Trophoblast cell (in vitro differentiated cells and primary cell): ENCODE results near the gene DOC2A.

Experiments
- DNase-seq, 2 donors: peaks; one replicate each; pipeline ENCODE4 v3.0.0-alpha.2; 2016
- H2AFZ ChIP-seq: 2 replicates; pipeline ENCODE4 v1.6.1; 2013; ENCODE audit warnings: low read length, moderate library complexity, mild to moderate bottlenecking; ENCODE audit not compliant: insufficient read depth, poor library complexity
- H2AK5ac ChIP-seq: 2 replicates; pipeline ENCODE4 v1.6.1; 2013; ENCODE audit warnings: mild to moderate bottlenecking, low read length
- H2BK120ac ChIP-seq: 2 replicates; pipeline ENCODE4 v1.6.1; 2013; ENCODE audit warnings: low read length, mild to moderate bottlenecking, moderate library complexity; ENCODE audit not compliant: insufficient read depth, poor library complexity
- H2BK12ac ChIP-seq: 2 replicates; pipeline ENCODE4 v1.6.1; 2013; ENCODE audit warnings: mild to moderate bottlenecking, low read length, moderate library complexity
- H2BK5ac ChIP-seq: 2 replicates; pipeline ENCODE4 v1.6.1; 2013; ENCODE audit warnings: low read length, low read depth, moderate library complexity, mild to moderate bottlenecking; ENCODE audit not compliant: poor library complexity
- H3K14ac ChIP-seq: 2 replicates; pipeline ENCODE4 v1.6.1; 2013; ENCODE audit warnings: mild to moderate bottlenecking, low read length
- H3K18ac ChIP-seq: 2 replicates; pipeline ENCODE4 v1.6.1; 2013; ENCODE audit warnings: mild to moderate bottlenecking, low read length
- H3K23ac ChIP-seq: 2 replicates; pipeline ENCODE4 v1.6.1; 2013; ENCODE audit warnings: low read length
- H3K27ac ChIP-seq: 2 replicates; pipeline ENCODE4 v1.5.1; 2013; ENCODE audit warnings: low read depth, mild to moderate bottlenecking, inconsistent platforms, low read length, moderate library complexity
- H3K27me3 ChIP-seq: 2 replicates; pipeline ENCODE4 v1.6.1; 2013; ENCODE audit warnings: inconsistent platforms, mild to moderate bottlenecking, low read length, moderate library complexity; ENCODE audit not compliant: insufficient read depth
- H3K36me3 ChIP-seq, 2 experiments: 1 replicate in 1 of 2; 2 replicates in 1 of 2; pipeline ENCODE4 v1.6.1; 2013; ENCODE audit warnings: low read length in 2 of 2, mild to moderate bottlenecking in 2 of 2, moderate library complexity in 1 of 2; ENCODE audit not compliant: insufficient read depth in 2 of 2, control insufficient read depth in 1 of 2
- H3K4ac ChIP-seq: 2 replicates; pipeline ENCODE4 v1.6.1; 2013; ENCODE audit warnings: low read depth, mild to moderate bottlenecking, low read length, moderate library complexity
- H3K4me1 ChIP-seq, 2 experiments: 1 replicate in 1 of 2; 2 replicates in 1 of 2; pipeline ENCODE4 v1.6.1; 2013; ENCODE audit warnings: low read length in 2 of 2, mild to moderate bottlenecking in 2 of 2, moderate library complexity in 1 of 2; ENCODE audit not compliant: insufficient read depth in 2 of 2, control insufficient read depth in 1 of 2
- H3K4me2 ChIP-seq: 2 replicates; pipeline ENCODE4 v1.6.1; 2013; ENCODE audit warnings: inconsistent platforms, mild to moderate bottlenecking, low read length, moderate library complexity
- H3K4me3 ChIP-seq: 2 replicates; pipeline ENCODE4 v1.5.1; 2013; ENCODE audit warnings: mild to moderate bottlenecking, low read depth, low read length, inconsistent platforms
- H3K79me1 ChIP-seq: one replicate; pipeline ENCODE4 v1.6.1; 2013; ENCODE audit warnings: low read length
- H3K79me2 ChIP-seq: 2 replicates; pipeline ENCODE4 v1.6.1; 2013; ENCODE audit warnings: low read length, mild to moderate bottlenecking; ENCODE audit not compliant: control insufficient read depth, insufficient read depth, poor library complexity
- H3K9ac ChIP-seq: 2 replicates; pipeline ENCODE4 v1.6.1; 2013; ENCODE audit warnings: mild to moderate bottlenecking, low read length
- H3K9me3 ChIP-seq: 2 replicates; pipeline ENCODE4 v1.6.1; 2013; ENCODE audit warnings: low read depth, mild to moderate bottlenecking, control low read depth, inconsistent platforms, low read length; ENCODE audit not compliant: insufficient read depth
- H4K12ac ChIP-seq: 2 replicates; pipeline ENCODE4 v1.6.1; 2013; ENCODE audit warnings: low read depth, mild to moderate bottlenecking, low read length, moderate library complexity
- H4K8ac ChIP-seq: 2 replicates; pipeline ENCODE4 v1.6.1; 2013; ENCODE audit warnings: low read depth, mild to moderate bottlenecking, low read length, moderate library complexity
- H4K91ac ChIP-seq: one replicate; pipeline ENCODE4 v1.6.1; 2013; ENCODE audit warnings: low read depth, mild to moderate bottlenecking, low read length, moderate library complexity
- WGBS: extraction: QIAGEN DNeasy Blood & Tissue Kit; methylation state at CpG from one replicate; pipeline ENCODE4 v1.1.7; 2013; ENCODE audit warnings: missing lambda C conversion rate; ENCODE audit not compliant: insufficient read length, insufficient coverage; ENCODE audit errors: extremely low coverage; 5-methylcytosine and 5-hydroxymethylcytosine counted together

The DOC2A gene

DNA sequence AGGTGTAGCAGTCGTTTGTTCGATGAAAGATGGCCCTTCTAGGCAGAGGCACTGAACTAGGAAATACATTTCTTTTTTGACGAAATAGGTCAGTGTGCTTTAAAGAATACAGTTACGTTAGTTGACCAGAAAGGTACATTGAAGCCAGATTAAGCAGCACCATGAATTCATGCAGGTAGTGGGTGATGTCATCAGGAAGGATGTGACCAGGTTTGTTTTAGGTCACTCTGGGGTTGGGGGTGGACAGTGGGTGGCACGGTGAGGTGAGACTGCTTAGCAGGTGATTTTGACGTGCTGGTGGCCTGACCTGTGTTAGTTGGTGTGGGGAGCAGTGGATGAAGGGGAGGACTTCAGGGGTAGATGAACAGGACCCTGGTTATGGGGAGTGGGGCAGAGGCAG, 11.2 kb downstream of the DOC2A start:
- no peak for DNase-seq
- no peak overlapping the region for H2BK12ac ChIP-seq
- H3K23ac ChIP-seq: no peak overlapping the region
- H2AFZ ChIP-seq: no peak overlapping the region
- WGBS: no CpG with 5 or more reads among the region's 6 CpGs
- H3K27me3 ChIP-seq: no peaks in the 10 kb centered on the region
- H4K12ac ChIP-seq: no peak overlapping the region
- H3K14ac ChIP-seq: no peak overlapping the region
- peaks cover 11% of the 10 kb centered on the region for H3K79me1 ChIP-seq
- H3K9ac ChIP-seq: no peak overlapping the region
- no peaks in the 10 kb centered on the region for H3K9me3 ChIP-seq
- peaks cover 8 to 9% of the 10 kb centered on the region in 2 experiments for H3K4me1 ChIP-seq
- H3K27ac ChIP-seq: no peak overlapping the region
- peaks cover 34 to 39% of the 10 kb centered on the region in 2 experiments for H3K36me3 ChIP-seq
- H3K18ac ChIP-seq: no peak overlapping the region
- peaks cover 7% of the 10 kb centered on the region for H3K79me2 ChIP-seq
- H3K4me2 ChIP-seq: no peak overlapping the region
- H4K8ac ChIP-seq: no peak overlapping the region
- H4K91ac ChIP-seq: no peak overlapping the region
- no peak overlapping the region for H2AK5ac ChIP-seq
- H2BK5ac ChIP-seq: no peak overlapping the region
- H3K4ac ChIP-seq: no peak overlapping the region
- no peak overlapping the region for H3K4me3 ChIP-seq
- H2BK120ac ChIP-seq: no peak overlapping the region

DNA sequence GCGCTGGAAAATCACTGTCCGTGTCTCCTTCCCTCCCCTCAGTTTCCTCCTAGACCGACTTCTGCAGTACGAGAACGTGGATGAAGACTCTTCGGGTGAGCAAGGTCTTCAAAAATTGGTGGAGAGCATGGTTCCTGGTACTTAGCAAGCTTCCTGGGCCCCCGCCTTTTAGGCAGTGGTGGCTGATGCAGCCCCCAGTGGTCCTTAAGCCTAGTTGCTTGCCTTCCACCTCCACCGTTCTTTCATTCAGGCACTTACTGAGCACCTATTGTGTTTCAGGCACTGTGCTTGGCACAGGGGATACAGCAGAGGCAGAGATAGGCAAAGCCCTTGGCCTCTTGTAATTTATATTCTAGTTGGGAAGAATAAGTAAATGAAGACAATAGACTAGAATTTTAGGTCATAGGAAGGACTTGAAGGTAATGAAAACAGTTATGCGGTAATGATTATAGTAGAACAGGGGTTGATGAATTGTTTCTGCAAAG, 14.0 kb downstream of the DOC2A start:
- H4K12ac ChIP-seq: peak overlapping the region; percentile 84
- no peak overlapping the region for H2BK12ac ChIP-seq
- peak overlapping the region; percentile 85 for H3K4me3 ChIP-seq
- H3K36me3 ChIP-seq: peaks cover 33 to 37% of the 10 kb centered on the region in 2 experiments
- H2BK120ac ChIP-seq: no peak overlapping the region
- peak overlapping the region; percentile 62 for H3K4me2 ChIP-seq
- no CpG with 5 or more reads among the region's 9 CpGs for WGBS
- H3K23ac ChIP-seq: no peak overlapping the region
- peak overlapping the region; percentile 62 for H4K91ac ChIP-seq
- H3K18ac ChIP-seq: peak overlapping the region; percentile 76
- no peaks in the 10 kb centered on the region for H3K9me3 ChIP-seq
- no peak for DNase-seq
- peak overlapping the region; percentile 52 for H3K4ac ChIP-seq
- H3K27me3 ChIP-seq: no peaks in the 10 kb centered on the region
- peaks cover 7% of the 10 kb centered on the region for H3K79me2 ChIP-seq
- H3K27ac ChIP-seq: no peak overlapping the region
- peak overlapping the region; percentile 34 for H2AK5ac ChIP-seq
- H3K14ac ChIP-seq: peak overlapping the region; percentile 78
- H3K79me1 ChIP-seq: peaks cover 11% of the 10 kb centered on the region
- H3K4me1 ChIP-seq: peaks cover 8 to 9% of the 10 kb centered on the region in 2 experiments
- peak overlapping the region; percentile 87 for H4K8ac ChIP-seq
- H2AFZ ChIP-seq: peak overlapping the region; percentile 71
- H3K9ac ChIP-seq: peak overlapping the region; percentile 20
- no peak overlapping the region for H2BK5ac ChIP-seq

DNA sequence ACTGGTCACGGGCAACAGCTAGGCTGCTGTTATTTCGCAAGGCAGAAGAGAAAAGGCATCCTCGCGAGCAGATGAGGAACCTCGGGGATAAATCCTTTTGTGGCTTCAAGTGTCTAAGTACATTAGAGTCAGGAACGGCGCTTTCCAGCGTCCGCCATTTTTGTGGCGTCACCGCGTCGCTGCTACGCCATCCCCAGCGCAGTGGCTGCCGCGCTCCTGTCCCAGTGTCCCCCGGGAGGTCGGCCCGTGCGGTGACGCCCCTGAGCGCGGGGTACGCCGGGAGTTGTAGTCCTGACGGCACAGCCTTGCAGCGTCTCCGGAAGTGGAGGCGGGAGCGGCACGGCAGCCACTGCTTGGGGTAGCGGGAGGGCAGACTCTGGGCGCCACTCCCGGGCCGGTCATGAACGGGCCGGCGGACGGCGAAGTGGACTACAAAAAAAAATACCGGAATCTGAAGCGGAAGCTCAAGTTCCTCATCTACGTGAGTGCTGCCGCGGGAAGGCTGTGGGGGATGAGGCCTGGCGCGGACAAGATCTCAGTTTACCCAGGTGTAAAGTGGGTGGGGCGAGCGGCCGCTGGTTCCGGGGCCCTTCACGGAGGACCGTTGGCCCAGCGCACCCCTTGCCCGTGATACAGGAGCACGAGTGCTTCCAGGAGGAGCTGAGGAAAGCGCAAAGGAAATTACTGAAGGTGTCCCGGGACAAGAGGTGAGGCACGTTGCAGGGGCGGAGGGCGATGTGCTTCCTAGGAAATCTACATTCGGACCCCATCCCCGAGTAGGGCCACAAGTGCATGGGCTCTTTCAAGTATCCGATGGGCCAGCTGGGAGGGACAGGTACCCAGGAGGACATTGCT, 14.7 kb downstream of the DOC2A start, which contains the start of gene INO80E:
TSS of gene INO80E (plus strand) at position 331 of the 855 bp plus-strand sequence. CDS start at position 401, 70 bp downstream.
- Histone ChIP-seq H4K91ac (peak within 1 kb of the TSS; percentile 80), H2BK5ac (peak within 1 kb of the TSS; percentile 62), H3K14ac (peak within 1 kb of the TSS; percentile 78), H2AK5ac (peak within 1 kb of the TSS; percentile 34), H4K12ac (peak within 1 kb of the TSS; percentile 84), H2BK120ac (peak within 1 kb of the TSS; percentile 24), H3K18ac (peak within 1 kb of the TSS; percentile 76), H3K79me2 (peaks cover 7% of the 10 kb centered on the region), H3K79me1 (peaks cover 11% of the 10 kb centered on the region), H3K4me2 (peak within 1 kb of the TSS; percentile 82), H3K4ac (peak within 1 kb of the TSS; percentile 52), H2AFZ (peak within 1 kb of the TSS; percentile 89), H3K9ac (peak within 1 kb of the TSS; percentile 86), H4K8ac (peak within 1 kb of the TSS; percentile 96), H3K4me3 (peak within 1 kb of the TSS; percentile 85), H3K27me3 (no peaks in the 10 kb centered on the region), H3K9me3 (no peaks in the 10 kb centered on the region), H2BK12ac (no peak within 1 kb of the TSS), H3K4me1 (peaks cover 8 to 9% of the 10 kb centered on the region in 2 experiments), H3K23ac (no peak within 1 kb of the TSS), H3K27ac (peak within 1 kb of the TSS; percentile 53), H3K36me3 (peaks cover 33 to 40% of the 10 kb centered on the region in 2 experiments)
- peak; percentile 99 for DNase-seq
- WGBS: no CpG with 5 or more reads among the region's 65 CpGs

DNA sequence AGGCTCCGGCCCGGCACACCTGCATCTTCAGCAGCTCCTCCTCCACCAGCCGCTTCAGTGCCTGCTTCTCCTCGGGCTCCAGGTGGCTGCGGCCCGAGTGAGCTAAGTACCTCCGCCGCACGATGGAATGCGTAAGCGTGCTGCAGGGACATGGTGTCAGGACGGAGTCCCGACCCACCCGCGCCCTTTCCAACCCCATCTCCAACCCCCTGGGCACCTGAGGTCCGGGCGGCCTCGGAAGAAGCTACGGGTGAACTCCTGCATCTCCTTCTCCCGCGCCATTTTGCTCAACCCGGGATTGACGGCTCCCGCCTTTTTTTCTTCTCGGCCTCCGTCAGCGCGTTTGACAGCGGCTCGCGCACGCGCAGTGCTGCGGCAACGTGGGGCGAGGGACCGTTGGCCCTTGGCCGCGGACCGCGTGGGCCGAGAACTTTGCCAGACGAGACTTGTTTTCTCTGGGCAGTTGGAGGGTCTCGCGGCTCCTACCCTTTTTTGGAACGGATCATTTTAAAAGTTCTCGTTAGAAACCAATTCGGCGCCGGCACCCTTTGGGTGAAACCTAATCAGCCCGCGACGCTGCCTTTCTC, 15.4 kb downstream of the DOC2A start, which contains the start of gene HIRIP3:
TSS of gene HIRIP3 (minus strand) at position 294 of the 587 bp plus-strand sequence. CDS start at position 282, 12 bp downstream.
- peak within 1 kb of the TSS; percentile 82 for H3K4me2 ChIP-seq
- H3K4me3 ChIP-seq: peak within 1 kb of the TSS; percentile 85
- peak within 1 kb of the TSS; percentile 78 for H3K14ac ChIP-seq
- no peak within 1 kb of the TSS for H2AK5ac ChIP-seq
- H3K23ac ChIP-seq: no peak within 1 kb of the TSS
- peak within 1 kb of the TSS; percentile 86 for H3K9ac ChIP-seq
- peak within 1 kb of the TSS; percentile 84 for H4K12ac ChIP-seq
- H3K9me3 ChIP-seq: no peaks in the 10 kb centered on the region
- WGBS: no CpG with 5 or more reads among the region's 53 CpGs
- H3K79me1 ChIP-seq: peaks cover 11% of the 10 kb centered on the region
- H3K18ac ChIP-seq: peak within 1 kb of the TSS; percentile 76
- H3K27ac ChIP-seq: peak within 1 kb of the TSS; percentile 53
- H2BK5ac ChIP-seq: peak within 1 kb of the TSS; percentile 62
- peaks cover 7% of the 10 kb centered on the region for H3K79me2 ChIP-seq
- peak within 1 kb of the TSS; percentile 80 for H4K91ac ChIP-seq
- H2BK120ac ChIP-seq: peak within 1 kb of the TSS; percentile 24
- peaks cover 37 to 43% of the 10 kb centered on the region in 2 experiments for H3K36me3 ChIP-seq
- H3K27me3 ChIP-seq: no peaks in the 10 kb centered on the region
- peaks cover 8 to 9% of the 10 kb centered on the region in 2 experiments for H3K4me1 ChIP-seq
- H2BK12ac ChIP-seq: no peak within 1 kb of the TSS
- peak; percentile 84 to 96 for DNase-seq
- peak within 1 kb of the TSS; percentile 96 for H4K8ac ChIP-seq
- H3K4ac ChIP-seq: peak within 1 kb of the TSS; percentile 52
- H2AFZ ChIP-seq: peak within 1 kb of the TSS; percentile 89
